ENCODE data around the gene MED12L.

DNA sequence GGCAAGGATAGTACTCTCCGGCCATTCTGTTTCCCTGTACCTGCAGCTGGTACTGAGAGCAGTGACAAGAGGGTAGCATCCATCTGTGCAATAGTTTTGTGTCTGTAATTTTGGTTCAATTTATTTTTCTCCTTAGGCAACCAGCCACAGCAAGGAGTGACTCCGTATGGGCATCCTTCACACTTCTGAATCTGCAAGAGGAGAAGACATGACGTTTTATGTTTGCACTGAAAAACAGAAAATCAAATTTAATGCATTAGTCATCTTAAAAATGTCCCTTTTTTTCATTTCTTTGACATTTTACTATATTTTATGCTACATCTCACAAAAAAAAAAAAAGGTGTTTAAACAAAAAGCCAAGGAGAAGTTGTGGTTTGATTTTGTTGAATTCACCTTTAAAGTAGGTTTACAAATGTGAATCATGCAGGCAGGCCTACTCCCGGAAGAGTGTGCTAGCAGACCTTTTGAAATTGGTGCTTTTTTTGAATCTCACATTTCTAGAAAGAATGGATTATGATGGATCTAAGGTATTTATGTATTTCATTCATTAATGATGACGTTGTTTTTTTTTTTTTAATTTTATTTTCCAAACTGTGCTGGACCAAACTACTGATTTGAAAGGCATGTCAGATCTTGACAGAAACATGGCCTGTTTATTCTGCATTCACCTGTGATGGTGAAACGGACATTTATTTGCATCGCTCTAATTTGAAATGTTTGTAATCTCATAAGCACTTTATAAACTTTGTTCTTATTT, 347.3 kb downstream of the MED12L start:
- no peak for TF ChIP-seq POLR2A (IDR thresholded peaks at IDR 0.05)
- TF ChIP-seq, protein P1, sequence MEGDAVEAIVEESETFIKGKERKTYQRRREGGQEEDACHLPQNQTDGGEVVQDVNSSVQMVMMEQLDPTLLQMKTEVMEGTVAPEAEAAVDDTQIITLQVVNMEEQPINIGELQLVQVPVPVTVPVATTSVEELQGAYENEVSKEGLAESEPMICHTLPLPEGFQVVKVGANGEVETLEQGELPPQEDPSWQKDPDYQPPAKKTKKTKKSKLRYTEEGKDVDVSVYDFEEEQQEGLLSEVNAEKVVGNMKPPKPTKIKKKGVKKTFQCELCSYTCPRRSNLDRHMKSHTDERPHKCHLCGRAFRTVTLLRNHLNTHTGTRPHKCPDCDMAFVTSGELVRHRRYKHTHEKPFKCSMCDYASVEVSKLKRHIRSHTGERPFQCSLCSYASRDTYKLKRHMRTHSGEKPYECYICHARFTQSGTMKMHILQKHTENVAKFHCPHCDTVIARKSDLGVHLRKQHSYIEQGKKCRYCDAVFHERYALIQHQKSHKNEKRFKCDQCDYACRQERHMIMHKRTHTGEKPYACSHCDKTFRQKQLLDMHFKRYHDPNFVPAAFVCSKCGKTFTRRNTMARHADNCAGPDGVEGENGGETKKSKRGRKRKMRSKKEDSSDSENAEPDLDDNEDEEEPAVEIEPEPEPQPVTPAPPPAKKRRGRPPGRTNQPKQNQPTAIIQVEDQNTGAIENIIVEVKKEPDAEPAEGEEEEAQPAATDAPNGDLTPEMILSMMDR (IDR thresholded peaks at IDR 0.05) = no peak

Data from Peyer's patch (tissue), 4 donors.